ENCODE data around the gene ATP13A5.

ATP13A5 gene

GRCh38 chr3:193347521-193348501 lies 30.7 kb downstream of the ATP13A5 start:
- DNase-seq (ENCODE audit: low read depth, low spot score) = no peak

- DNase-seq (ENCODE audit: low read depth, low spot score) = no peak
Measured at GRCh38 chr3:193346259-193346658, 32.3 kb downstream of the ATP13A5 start.

- no peak for DNase-seq (ENCODE audit: low read depth, low spot score)
Measured at GRCh38 chr3:193345431-193345830, 33.1 kb downstream of the ATP13A5 start.

- no peak for DNase-seq (ENCODE audit: low read depth, low spot score)
Measured at GRCh38 chr3:193344486-193344885, 34.1 kb downstream of the ATP13A5 start.

- DNase-seq (ENCODE audit: low read depth, low spot score) = no peak
Measured at GRCh38 chr3:193343726-193344222, 34.8 kb downstream of the ATP13A5 start.

GRCh38 chr3:193342551-193342950 lies 36.0 kb downstream of the ATP13A5 start:
- DNase-seq (ENCODE audit: low read depth, low spot score) = peak; percentile 14

GRCh38 chr3:193335031-193335430 lies 43.5 kb downstream of the ATP13A5 start:
- DNase-seq (ENCODE audit: low read depth, low spot score) = no peak

- DNase-seq (ENCODE audit: low read depth, low spot score) = no peak
Measured at GRCh38 chr3:193333229-193333628, 45.3 kb downstream of the ATP13A5 start.

GRCh38 chr3:193330555-193331204 lies 47.9 kb downstream of the ATP13A5 start:
- no peak for DNase-seq (ENCODE audit: low read depth, low spot score)

GRCh38 chr3:193317682-193318300 lies 60.8 kb downstream of the ATP13A5 start:
- DNase-seq (ENCODE audit: low read depth, low spot score) = no peak

GRCh38 chr3:193314161-193314560 lies 64.4 kb downstream of the ATP13A5 start:
- no peak for DNase-seq (ENCODE audit: low read depth, low spot score)

GRCh38 chr3:193313061-193313958 lies 65.2 kb downstream of the ATP13A5 start:
- no peak for DNase-seq (ENCODE audit: low read depth, low spot score)

- no peak for DNase-seq (ENCODE audit: low read depth, low spot score)
Measured at GRCh38 chr3:193310914-193311723, 67.4 kb downstream of the ATP13A5 start.

- no peak for DNase-seq (ENCODE audit: low read depth, low spot score)
Measured at GRCh38 chr3:193305356-193305755, 73.2 kb downstream of the ATP13A5 start.

- DNase-seq (ENCODE audit: low read depth, low spot score) = no peak
Measured at GRCh38 chr3:193301433-193301832, 77.1 kb downstream of the ATP13A5 start.

GRCh38 chr3:193297421-193297820 lies 81.1 kb downstream of the ATP13A5 start:
- no peak for DNase-seq (ENCODE audit: low read depth, low spot score)

- no peak for DNase-seq (ENCODE audit: low read depth, low spot score)
Measured at GRCh38 chr3:193295985-193296384, 82.6 kb downstream of the ATP13A5 start.

- no peak for DNase-seq (ENCODE audit: low read depth, low spot score)
Measured at GRCh38 chr3:193292386-193292785, 86.2 kb downstream of the ATP13A5 start.

GRCh38 chr3:193271101-193271840 lies 107.3 kb downstream of the ATP13A5 start:
- no peak for DNase-seq (ENCODE audit: low read depth, low spot score)

- no peak for DNase-seq (ENCODE audit: low read depth, low spot score)
Measured at GRCh38 chr3:193270451-193270850, 108.1 kb downstream of the ATP13A5 start.
